ENCODE results near the gene FRMPD4.

- TF ChIP-seq CTCF (conservative IDR thresholded peaks at IDR 0.05), result no peak
- no peak for TF ChIP-seq EZH2 (IDR thresholded peaks at IDR 0.05; ENCODE audit: low read depth)
Observed at GRCh38 chrX:12309744-12310076, 171.4 kb downstream of the FRMPD4 start.

Measured in PC-9 (cell line).